Suppressor macrophage treated with lipopolysaccharide for 4 hours (primary cell): ENCODE data around the gene CYP4F22.
A peak's percentile ranks its signal among the peaks of the same experiment; 100 is the strongest.
"Not testable (repeated sequence)": the region's sequence is repeated elsewhere in the genome, so short reads cannot be mapped to it uniquely, and the experiment has no call there.

Experiments
- DNase-seq: peaks from one replicate; pipeline ENCODE4 v3.0.0-alpha.2; 2020

Gene CYP4F22

GRCh38 chr19:15577184-15577771 is 69.0 kb downstream of the CYP4F22 start:
- no peak for DNase-seq

DNA sequence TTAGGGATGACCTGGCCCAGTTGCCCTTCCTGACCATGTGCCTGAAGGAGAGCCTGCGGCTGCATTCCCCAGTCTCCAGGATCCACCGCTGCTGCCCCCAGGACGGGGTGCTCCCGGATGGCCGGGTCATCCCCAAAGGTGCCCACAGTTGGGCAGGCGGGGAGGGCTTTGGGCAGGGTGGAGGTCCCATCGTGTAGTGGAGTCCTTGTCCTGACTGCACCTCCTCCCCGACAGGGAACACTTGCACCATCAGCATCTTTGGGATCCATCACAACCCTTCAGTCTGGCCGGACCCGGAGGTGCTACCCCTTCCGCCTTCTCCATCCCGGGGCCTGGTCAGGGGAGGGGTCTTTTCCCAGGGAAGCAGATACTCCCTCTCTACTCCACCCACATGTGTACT is 75.0 kb downstream of the CYP4F22 start:
- DNase-seq = no peak

DNA sequence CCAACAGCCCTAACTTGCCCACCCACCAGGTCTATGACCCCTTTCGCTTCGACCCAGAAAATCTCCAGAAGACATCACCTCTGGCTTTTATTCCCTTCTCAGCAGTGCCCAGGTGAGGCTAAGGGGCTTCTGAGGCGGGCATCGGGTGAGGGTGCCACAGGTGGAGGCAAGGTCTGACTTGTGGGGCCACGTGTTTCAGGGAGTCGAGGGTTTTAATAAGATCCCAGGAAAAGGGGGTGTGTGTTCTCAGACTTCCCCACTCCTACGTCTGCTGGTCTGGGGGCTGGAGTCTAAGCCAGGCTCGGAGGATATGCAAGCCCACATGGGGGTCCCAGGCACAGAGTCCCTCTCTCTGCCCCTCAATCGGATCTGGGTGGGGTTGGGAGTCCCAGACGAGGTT is 75.8 kb downstream of the CYP4F22 start:
- no peak for DNase-seq

DNA sequence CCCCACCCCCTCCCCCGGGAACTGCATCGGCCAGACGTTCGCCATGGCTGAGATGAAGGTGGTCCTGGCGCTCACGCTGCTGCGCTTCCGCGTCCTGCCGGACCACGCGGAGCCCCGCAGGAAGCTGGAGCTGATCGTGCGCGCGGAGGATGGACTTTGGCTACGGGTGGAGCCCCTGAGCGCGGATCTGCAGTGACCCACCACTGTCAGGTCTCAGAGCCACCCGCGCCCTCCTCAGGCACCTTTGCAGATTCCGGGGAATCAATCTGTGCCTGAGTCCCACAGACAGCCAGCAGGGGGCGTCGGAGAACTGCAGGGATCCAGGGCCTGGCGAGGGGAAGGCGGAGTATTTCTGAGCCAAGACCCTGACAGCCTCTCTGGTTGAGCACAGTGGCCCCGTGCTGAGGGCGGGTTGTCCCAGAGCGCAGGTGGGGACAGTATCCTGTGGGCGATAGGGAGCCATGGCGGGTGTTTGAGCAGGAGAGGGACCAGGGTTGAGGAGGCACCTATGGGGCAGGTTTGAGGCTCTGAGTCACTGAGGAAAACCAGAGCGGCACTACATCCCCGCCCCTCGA is 76.3 kb downstream of the CYP4F22 start:
- peak; percentile 88 for DNase-seq

DNA sequence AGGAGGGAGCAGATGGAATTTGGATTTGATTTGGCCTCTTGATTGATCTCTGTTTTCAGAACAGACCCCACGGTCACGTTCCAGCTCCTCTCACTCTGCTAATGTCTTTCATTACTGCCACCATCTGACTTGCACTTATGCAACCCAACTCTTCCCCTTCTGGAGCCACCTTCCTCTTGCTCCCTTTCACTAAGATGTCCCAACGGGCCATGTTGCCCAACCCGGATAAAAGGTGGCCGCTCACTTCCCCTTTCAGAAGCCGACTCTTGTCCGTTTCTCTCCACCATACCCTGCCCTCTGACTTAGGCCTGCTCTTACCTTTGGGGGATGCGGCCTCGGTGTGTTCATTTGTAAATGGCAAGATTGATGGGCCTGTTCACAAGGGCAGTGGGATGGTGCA is 79.3 kb downstream of the CYP4F22 start:
- DNase-seq = peak; percentile 83

- no peak for DNase-seq
Observed at GRCh38 chr19:15588265-15588664, 79.9 kb downstream of the CYP4F22 start.

GRCh38 chr19:15589760-15590451 is 81.6 kb downstream of the CYP4F22 start:
- no peak for DNase-seq

DNA sequence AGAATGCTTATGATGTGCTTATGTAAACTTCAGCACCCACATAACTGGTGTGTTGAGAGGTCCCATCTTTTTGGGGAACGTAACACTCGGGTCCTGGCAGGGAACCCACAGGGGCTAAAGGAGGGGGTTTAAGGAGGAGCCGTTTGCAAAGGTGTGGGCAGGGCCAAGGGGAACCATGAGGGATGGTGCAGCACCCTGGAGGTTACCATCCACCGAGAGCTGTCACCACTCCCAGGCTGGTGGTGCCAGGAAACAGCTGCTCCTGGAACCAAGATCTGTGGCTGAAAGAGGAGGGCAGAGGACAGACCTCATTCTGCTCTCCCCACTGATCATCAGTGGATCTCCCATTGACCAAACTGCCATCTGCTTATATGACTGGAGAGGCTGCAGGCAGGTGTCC is 83.5 kb downstream of the CYP4F22 start:
- no peak for DNase-seq

DNA sequence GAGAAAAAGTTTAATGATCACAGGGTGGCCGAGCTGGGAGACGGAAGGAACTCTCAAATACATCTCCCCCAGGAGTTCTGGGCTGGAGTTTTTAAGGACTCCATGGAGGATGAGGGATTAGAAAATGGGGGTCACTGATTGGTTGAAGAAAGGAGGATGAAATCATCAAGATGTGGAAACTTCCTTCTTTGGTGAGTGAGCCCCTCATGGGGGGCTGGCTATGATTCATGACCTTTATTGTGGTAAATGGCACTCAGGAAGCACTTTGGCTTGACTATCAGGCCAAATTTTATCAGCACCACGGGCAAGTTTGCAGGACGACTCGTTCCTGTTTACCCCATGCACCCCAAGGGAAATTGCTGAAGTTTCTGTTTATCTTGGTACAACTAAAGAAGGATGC is 84.2 kb downstream of the CYP4F22 start:
- peak; percentile 9 for DNase-seq

- not testable (repeated sequence) for DNase-seq
Observed at GRCh38 chr19:15593766-15594165, 85.4 kb downstream of the CYP4F22 start.

DNA sequence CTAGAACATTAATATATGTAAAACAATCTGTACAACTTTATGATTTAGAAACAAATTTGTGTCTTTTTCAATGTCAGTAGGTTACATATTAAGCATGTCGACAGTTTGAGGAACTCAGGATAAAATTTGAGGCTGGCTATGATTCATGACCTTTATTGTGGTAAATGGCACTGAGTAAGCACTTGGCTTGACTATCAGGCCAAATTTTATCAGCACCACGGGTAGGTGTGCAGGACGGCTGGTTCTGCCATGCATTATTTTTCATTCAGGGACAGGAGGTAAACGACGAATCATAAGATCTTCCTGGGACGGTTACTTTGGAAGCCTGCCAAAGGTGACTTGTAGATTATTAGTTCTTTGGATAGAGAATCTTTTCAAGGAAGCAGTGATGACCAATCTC is 86.7 kb downstream of the CYP4F22 start:
- peak; percentile 62 for DNase-seq
